Right lung (tissue), 5 donors: ENCODE measurements around the gene CD164L2. TPM values are rescaled to one million over a fixed set of nuclear protein-coding genes. Genes with fewer than 3 reads are reported as not detected.
"Not testable (repeated sequence)": the region's sequence is repeated elsewhere in the genome, so short reads cannot be mapped to it uniquely, and the experiment has no call there.

Experiments used
- DNase-seq, 2 donors: peaks; one replicate each; pipeline ENCODE4 v3.0.0-alpha.2; 2013
- polyA plus RNA-seq, 5 donors: library from polyadenylated mRNA; unstranded; fragments of 120-200 nt; gene quantifications; one replicate each; pipeline versions ENCODE4 v1.2.1 to v1.2.3, GENCODE V29; 2013; ENCODE audit warnings: inconsistent platforms in 1 of 5, low replicate concordance in 1 of 5; ENCODE audit not compliant: insufficient read length in 5 of 5, insufficient read depth in 1 of 5

The CD164L2 gene
- polyA plus RNA-seq, 5 donors = 0.18 to 3.5 (median 1.6) TPM

- not testable (repeated sequence) for DNase-seq
Observed at GRCh38 chr1:27405598-27406361, 22.6 kb upstream of the CD164L2 start.

GRCh38 chr1:27405074-27405473 is 21.9 kb upstream of the CD164L2 start:
- no peak for DNase-seq

- DNase-seq = no peak
Observed at GRCh38 chr1:27403931-27404330, 20.8 kb upstream of the CD164L2 start.

GRCh38 chr1:27403065-27403726 is 20.1 kb upstream of the CD164L2 start:
- DNase-seq = peak; percentile 49 to 50

GRCh38 chr1:27402349-27402754 is 19.2 kb upstream of the CD164L2 start:
- peak; percentile 46 to 49 for DNase-seq

- DNase-seq = no peak
Observed at GRCh38 chr1:27400963-27401341, 17.8 kb upstream of the CD164L2 start.

GRCh38 chr1:27400082-27400962 is 17.2 kb upstream of the CD164L2 start:
- no peak for DNase-seq

GRCh38 chr1:27399251-27400025 is 16.3 kb upstream of the CD164L2 start:
- DNase-seq = no peak

- no peak for DNase-seq
Observed at GRCh38 chr1:27398405-27399149, 15.4 kb upstream of the CD164L2 start.

GRCh38 chr1:27397749-27398148 is 14.6 kb upstream of the CD164L2 start:
- no peak for DNase-seq

GRCh38 chr1:27397110-27397509 is 14.0 kb upstream of the CD164L2 start:
- no peak for DNase-seq

GRCh38 chr1:27395441-27396195 is 12.5 kb upstream of the CD164L2 start:
- DNase-seq = peak; percentile 48 to 56

- DNase-seq = no peak
Observed at GRCh38 chr1:27394925-27395324, 11.8 kb upstream of the CD164L2 start.

- DNase-seq = no peak
Observed at GRCh38 chr1:27394282-27394658, 11.1 kb upstream of the CD164L2 start.

- no peak for DNase-seq
Observed at GRCh38 chr1:27393641-27394281, 10.6 kb upstream of the CD164L2 start.

GRCh38 chr1:27392778-27393635 is 9.9 kb upstream of the CD164L2 start:
- no peak for DNase-seq

- peak; percentile 78 to 81 for DNase-seq
Observed at GRCh38 chr1:27392096-27392777, 9.1 kb upstream of the CD164L2 start, which contains the start of gene GPR3. Gene GPR3 (plus strand): TSS chr1:27392622. CDS start chr1:27393799, 1,177 bp downstream.
